Measurements from ENCODE around the gene PACSIN1.

PACSIN1 gene

DNA sequence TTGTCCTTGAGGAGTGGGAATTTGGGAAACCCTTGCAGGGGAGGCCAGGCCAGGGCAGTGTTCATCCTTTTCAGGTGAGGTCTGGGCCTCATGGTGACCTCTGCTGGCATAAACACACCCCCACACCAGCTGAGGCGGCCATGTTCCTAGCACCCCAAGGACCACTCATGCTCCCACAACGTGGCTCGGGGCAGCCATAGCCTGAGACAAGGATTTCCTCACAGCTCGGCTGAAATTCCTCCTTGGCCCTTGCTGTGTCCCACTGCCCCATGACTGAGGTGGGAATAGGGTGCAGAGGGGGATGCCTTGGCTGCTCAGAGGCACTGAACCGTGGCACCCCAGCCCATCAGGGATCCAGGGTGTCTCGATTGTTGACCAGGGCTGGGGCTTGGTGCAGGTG lies 117.6 kb downstream of the PACSIN1 start:
- H3K4me2 ChIP-seq (ENCODE audit: low read depth, low read length) = no peak overlapping the region
- no peaks in the 10 kb centered on the region for H3K4me1 ChIP-seq (ENCODE audit: low read length)
- DNase-seq = no peak
- no peaks in the 10 kb centered on the region for H3F3A ChIP-seq (ENCODE audit: insufficient read depth, low read length)
- no peak overlapping the region for H2AFZ ChIP-seq (ENCODE audit: low read length)
- no peaks in the 10 kb centered on the region for H3K9me3 ChIP-seq (replicated peaks; ENCODE audit: insufficient read depth, low read length)
- no peak overlapping the region for H3K27ac ChIP-seq (ENCODE audit: low read length)
- H3K9ac ChIP-seq (ENCODE audit: low read length) = no peak overlapping the region
- H4K20me1 ChIP-seq (ENCODE audit: insufficient read depth, low read length) = no peaks in the 10 kb centered on the region
- no peaks in the 10 kb centered on the region for H3K27me3 ChIP-seq (replicated peaks; ENCODE audit: insufficient read depth, low read length)
- no peaks in the 10 kb centered on the region for H3K79me2 ChIP-seq (ENCODE audit: low read length)
- no peaks in the 10 kb centered on the region for H3K36me3 ChIP-seq (replicated peaks; ENCODE audit: insufficient read depth, low read length)
- TF ChIP-seq EZH2 (optimal IDR thresholded peaks at IDR 0.05; ENCODE audit: low read depth, low read length) = no peak
- TF ChIP-seq CTCF (IDR thresholded peaks at IDR 0.05; ENCODE audit: low read length) = peak; percentile 38
- no peak for TF ChIP-seq EZH2phosphoT487 (IDR thresholded peaks at IDR 0.05; ENCODE audit: low read length)
- H3K4me3 ChIP-seq (ENCODE audit: low read length) = no peak overlapping the region
- H3K9me2 ChIP-seq (replicated peaks; ENCODE audit: insufficient read depth, low read length) = no peaks in the 10 kb centered on the region

DNA sequence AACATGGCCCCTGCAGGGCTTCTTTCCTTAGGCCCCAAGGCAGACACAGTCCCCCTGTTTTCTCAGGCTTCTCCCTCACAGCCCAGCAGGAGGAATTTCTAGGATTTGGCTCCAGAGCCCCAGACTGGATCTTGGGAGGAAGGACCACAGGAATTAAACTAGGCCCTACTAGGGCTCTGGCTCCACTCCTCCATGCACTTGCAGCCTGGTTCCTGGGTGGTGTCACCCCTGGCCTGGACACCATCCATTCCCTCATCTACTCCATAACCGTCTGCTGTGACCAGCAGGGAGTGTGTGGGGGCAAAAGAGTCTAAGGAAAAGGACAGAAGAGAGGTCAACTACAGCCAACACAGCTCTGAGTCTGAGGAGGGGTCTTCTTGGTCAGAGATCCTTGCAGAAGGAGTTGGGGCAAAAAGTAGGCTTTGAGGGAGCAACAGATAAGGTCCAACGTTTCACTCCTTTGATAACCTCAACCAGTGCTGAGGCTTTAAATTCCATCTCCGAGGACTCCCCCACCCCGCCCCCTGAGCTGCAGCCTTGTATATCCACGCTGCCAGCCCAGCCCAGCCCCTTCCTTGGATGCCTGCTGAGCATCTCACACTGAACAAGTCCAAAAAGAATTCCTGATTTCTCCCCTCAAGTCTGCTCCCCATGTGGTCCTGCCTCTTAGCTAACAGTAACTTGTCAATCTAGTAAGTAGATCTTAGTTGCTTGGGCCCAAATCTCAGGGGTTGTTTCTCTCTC lies 118.2 kb downstream of the PACSIN1 start:
- Histone ChIP-seq H3K4me2 (ENCODE audit: low read depth, low read length) (no peak overlapping the region), H3K9ac (ENCODE audit: low read length) (no peak overlapping the region), H3K27ac (ENCODE audit: low read length) (no peak overlapping the region), H3K4me3 (ENCODE audit: low read length) (no peak overlapping the region), H3K9me3 (replicated peaks; ENCODE audit: insufficient read depth, low read length) (no peaks in the 10 kb centered on the region), H3K27me3 (replicated peaks; ENCODE audit: insufficient read depth, low read length) (no peaks in the 10 kb centered on the region), H4K20me1 (ENCODE audit: insufficient read depth, low read length) (no peaks in the 10 kb centered on the region), H3K36me3 (replicated peaks; ENCODE audit: insufficient read depth, low read length) (no peaks in the 10 kb centered on the region), H2AFZ (ENCODE audit: low read length) (no peak overlapping the region), H3K79me2 (ENCODE audit: low read length) (no peaks in the 10 kb centered on the region), H3K9me2 (replicated peaks; ENCODE audit: insufficient read depth, low read length) (no peaks in the 10 kb centered on the region), H3K4me1 (ENCODE audit: low read length) (no peaks in the 10 kb centered on the region), H3F3A (ENCODE audit: insufficient read depth, low read length) (no peaks in the 10 kb centered on the region)
- TF ChIP-seq EZH2phosphoT487 (IDR thresholded peaks at IDR 0.05; ENCODE audit: low read length) (no peak), CTCF (IDR thresholded peaks at IDR 0.05; ENCODE audit: low read length) (no peak), EZH2 (optimal IDR thresholded peaks at IDR 0.05; ENCODE audit: low read depth, low read length) (no peak)
- DNase-seq = no peak

DNA sequence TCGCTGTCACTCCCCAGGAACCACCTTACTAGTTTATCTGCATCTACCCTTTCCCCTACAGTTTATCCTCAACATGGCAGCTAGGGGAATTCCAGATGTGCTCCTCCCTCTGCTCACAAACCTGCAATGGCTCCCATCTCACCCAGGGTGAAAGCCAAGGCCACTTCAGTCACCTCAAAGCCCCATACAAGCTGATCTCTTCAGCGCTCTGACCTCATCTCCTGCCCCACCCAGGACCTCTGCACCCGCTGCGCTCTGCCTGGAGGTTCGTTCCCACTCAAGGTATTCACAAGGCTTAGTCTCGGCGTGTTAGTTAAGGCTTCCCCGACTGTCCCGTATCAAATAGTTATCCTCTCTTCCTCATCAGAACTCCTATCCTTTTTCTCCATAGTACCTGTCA lies 118.8 kb downstream of the PACSIN1 start:
- Histone ChIP-seq H3K9me2 (replicated peaks; ENCODE audit: insufficient read depth, low read length) (no peaks in the 10 kb centered on the region), H3K27ac (ENCODE audit: low read length) (no peak overlapping the region), H3K36me3 (replicated peaks; ENCODE audit: insufficient read depth, low read length) (no peaks in the 10 kb centered on the region), H3F3A (ENCODE audit: insufficient read depth, low read length) (no peaks in the 10 kb centered on the region), H3K79me2 (ENCODE audit: low read length) (no peaks in the 10 kb centered on the region), H3K27me3 (replicated peaks; ENCODE audit: insufficient read depth, low read length) (no peaks in the 10 kb centered on the region), H3K4me1 (ENCODE audit: low read length) (no peaks in the 10 kb centered on the region), H3K9ac (ENCODE audit: low read length) (no peak overlapping the region), H2AFZ (ENCODE audit: low read length) (no peak overlapping the region), H3K9me3 (replicated peaks; ENCODE audit: insufficient read depth, low read length) (no peaks in the 10 kb centered on the region), H3K4me2 (ENCODE audit: low read depth, low read length) (no peak overlapping the region), H4K20me1 (ENCODE audit: insufficient read depth, low read length) (no peaks in the 10 kb centered on the region), H3K4me3 (ENCODE audit: low read length) (no peak overlapping the region)
- no peak for DNase-seq
- TF ChIP-seq EZH2phosphoT487 (IDR thresholded peaks at IDR 0.05; ENCODE audit: low read length) (no peak), EZH2 (optimal IDR thresholded peaks at IDR 0.05; ENCODE audit: low read depth, low read length) (no peak), CTCF (IDR thresholded peaks at IDR 0.05; ENCODE audit: low read length) (no peak)
